Stimulated activated CD8-positive, alpha-beta memory T cell treated with anti-CD3 and anti-CD28 coated beads, Interleukin-2, amount 100 ng/mL, for 1 hour (primary cell): ENCODE data around the gene ARHGDIB.
A peak's percentile ranks its signal among the peaks of the same experiment; 100 is the strongest.

Experiments used
- DNase-seq, 2 donors: peaks; one replicate each; pipeline ENCODE4 v3.0.0-alpha.2; 2020; ENCODE audit warnings: low read depth in 2 of 2

Gene ARHGDIB

GRCh38 chr12:14961466-14962152, at the start of gene ARHGDIB:
Gene ARHGDIB (minus strand): TSS chr12:14961601. CDS start chr12:14950712, 10,889 bp downstream.
- peak; percentile 49 to 57 for DNase-seq

- no peak for DNase-seq
Measured at GRCh38 chr12:15011162-15011561, 49.8 kb upstream of the ARHGDIB start.

GRCh38 chr12:15007551-15007950, 46.1 kb upstream of the ARHGDIB start:
- no peak for DNase-seq

- no peak for DNase-seq
Measured at GRCh38 chr12:15005064-15005463, 43.7 kb upstream of the ARHGDIB start.

- DNase-seq: no peak
Measured at GRCh38 chr12:15004421-15004820, 43.0 kb upstream of the ARHGDIB start.

GRCh38 chr12:15001733-15002382, 40.5 kb upstream of the ARHGDIB start:
- DNase-seq: no peak

GRCh38 chr12:15000575-15000974, 39.2 kb upstream of the ARHGDIB start:
- no peak for DNase-seq

- DNase-seq: no peak
Measured at GRCh38 chr12:14999695-15000365, 38.4 kb upstream of the ARHGDIB start.

GRCh38 chr12:14999021-14999694, 37.8 kb upstream of the ARHGDIB start:
- DNase-seq: no peak

- DNase-seq: no peak
Measured at GRCh38 chr12:14997998-14998397, 36.6 kb upstream of the ARHGDIB start.

GRCh38 chr12:14995583-14996425, 34.4 kb upstream of the ARHGDIB start:
- no peak for DNase-seq

- no peak for DNase-seq
Measured at GRCh38 chr12:14994610-14995009, 33.2 kb upstream of the ARHGDIB start.

GRCh38 chr12:14993537-14994266, 32.3 kb upstream of the ARHGDIB start:
- no peak for DNase-seq

- no peak for DNase-seq
Measured at GRCh38 chr12:14993117-14993516, 31.7 kb upstream of the ARHGDIB start.

GRCh38 chr12:14992673-14993072, 31.3 kb upstream of the ARHGDIB start:
- no peak for DNase-seq

GRCh38 chr12:14991069-14991468, 29.7 kb upstream of the ARHGDIB start:
- no peak for DNase-seq

GRCh38 chr12:14989790-14990189, 28.4 kb upstream of the ARHGDIB start:
- no peak for DNase-seq

GRCh38 chr12:14988035-14988434, 26.6 kb upstream of the ARHGDIB start:
- no peak for DNase-seq

- no peak for DNase-seq
Measured at GRCh38 chr12:14986449-14986848, 25.0 kb upstream of the ARHGDIB start.

GRCh38 chr12:14984766-14985285, 23.4 kb upstream of the ARHGDIB start:
- no peak for DNase-seq

- no peak for DNase-seq
Measured at GRCh38 chr12:14984036-14984435, 22.6 kb upstream of the ARHGDIB start.
